IMR-90 (cell line): ENCODE data around the gene HMGN4. TPM values are rescaled to one million over a fixed set of nuclear protein-coding genes. Genes with fewer than 3 reads are reported as not detected.
A peak's percentile ranks its signal among the peaks of the same experiment; 100 is the strongest.

Experiments used
- ATAC-seq: fragments of 200-7000 bp; cut with Tn5 transposase; 2 replicates; pipeline ENCODE4 v1.9.1; 2020; ENCODE audit warnings: low read depth, mild to moderate bottlenecking, moderate library complexity
- BruUV-seq: library from RNA; stranded (reverse); fragments of 400-500 nt; replicated peaks from 2 replicates; lab custom pipeline; 2021; lab: Mats Ljungman, UMichigan
- CTCF ChIA-PET: fragments of 300-600 bp; formaldehyde crosslinking; extraction: SDS; loops from one replicate; lab custom pipeline; 2021; ENCODE audit warnings: antibody characterized with exemption; lab: Yijun Ruan, JAX
- POLR2A ChIA-PET: fragments of 300-600 bp; sonication (Branson Sonifier 250); formaldehyde crosslinking; loops from one replicate; lab custom pipeline; 2022; ENCODE audit warnings: antibody characterized with exemption; ENCODE audit not compliant: unreplicated experiment; lab: Charles Lee
- DNase-seq: peaks from one replicate; pipeline ENCODE4 v3.0.0; 2013
- H2AFZ ChIP-seq: replicated peaks from 2 replicates; pipeline ENCODE3; 2013; ENCODE audit warnings: low read length, mild to moderate bottlenecking; ENCODE audit not compliant: poor library complexity
- H2AK5ac ChIP-seq: 2 replicates; pipeline ENCODE4 v1.6.1; 2013; ENCODE audit warnings: low read depth, low read length, inconsistent platforms
- H2AK9ac ChIP-seq: replicated peaks from 2 replicates; pipeline ENCODE3; 2013; ENCODE audit warnings: mild to moderate bottlenecking, low read depth, low read length, moderate library complexity; ENCODE audit not compliant: poor library complexity
- H2BK120ac ChIP-seq: 2 replicates; pipeline ENCODE4 v1.6.1; 2013; ENCODE audit warnings: low read depth, low read length, inconsistent platforms
- H2BK15ac ChIP-seq: 3 replicates; pipeline ENCODE4 v1.6.1; 2013; ENCODE audit warnings: low read depth, low read length, inconsistent platforms
- H2BK20ac ChIP-seq: 2 replicates; pipeline ENCODE4 v1.6.1; 2013; ENCODE audit warnings: low read depth, mild to moderate bottlenecking, inconsistent platforms, low read length, moderate library complexity
- H2BK5ac ChIP-seq: 2 replicates; pipeline ENCODE4 v1.6.1; 2013; ENCODE audit warnings: mild to moderate bottlenecking, low read depth, low read length, inconsistent platforms; ENCODE audit not compliant: poor library complexity, severe bottlenecking
- H3K14ac ChIP-seq: replicated peaks from 2 replicates; pipeline ENCODE4 v1.6.1; 2013; ENCODE audit warnings: low read depth, low read length, inconsistent platforms
- H3K18ac ChIP-seq: 2 replicates; pipeline ENCODE4 v1.6.1; 2013; ENCODE audit warnings: low read depth, low read length, control low read depth
- H3K23ac ChIP-seq: 2 replicates; pipeline ENCODE4 v1.6.1; 2013; ENCODE audit warnings: low read depth, low read length, inconsistent platforms
- H3K27ac ChIP-seq: 2 replicates; pipeline ENCODE4 v1.5.1; 2013; ENCODE audit warnings: mild to moderate bottlenecking, control low read depth, low read length; ENCODE audit not compliant: insufficient read depth
- H3K27me3 ChIP-seq: 2 replicates; pipeline ENCODE4 v1.6.1; 2013; ENCODE audit warnings: low read length; ENCODE audit not compliant: control insufficient read depth, insufficient read depth
- H3K36me3 ChIP-seq: 2 replicates; pipeline ENCODE4 v1.6.1; 2013; ENCODE audit warnings: low read length, mixed read lengths; ENCODE audit not compliant: control insufficient read depth, insufficient read depth
- H3K4ac ChIP-seq: 2 replicates; pipeline ENCODE4 v1.6.1; 2013; ENCODE audit warnings: low read depth, low read length, inconsistent platforms
- H3K4me1 ChIP-seq: 2 replicates; pipeline ENCODE4 v1.6.1; 2013; ENCODE audit warnings: low read length, mixed read lengths; ENCODE audit not compliant: control insufficient read depth, insufficient read depth
- H3K4me2 ChIP-seq: 2 replicates; pipeline ENCODE4 v1.6.1; 2013; ENCODE audit warnings: low read depth, mild to moderate bottlenecking, control low read depth, low read length, moderate library complexity
- H3K4me3 ChIP-seq: 2 replicates; pipeline ENCODE4 v1.5.1; 2013; ENCODE audit warnings: low read depth, mild to moderate bottlenecking, control low read depth, low read length, moderate library complexity; ENCODE audit not compliant: insufficient read depth
- H3K56ac ChIP-seq: 2 replicates; pipeline ENCODE4 v1.6.1; 2013; ENCODE audit warnings: low read length, inconsistent platforms; ENCODE audit not compliant: insufficient read depth; ENCODE audit errors: extremely low read depth
- H3K79me1 ChIP-seq, 2 experiments: 2 replicates each; pipeline ENCODE4 v1.6.1; 2013; ENCODE audit warnings: low read length in 2 of 2, inconsistent platforms in 1 of 2, low read depth in 1 of 2
- H3K9ac ChIP-seq: 2 replicates; pipeline ENCODE4 v1.6.1; 2013; ENCODE audit warnings: low read depth, low read length, control low read depth
- H3K9me1 ChIP-seq: 2 replicates; pipeline ENCODE4 v1.6.1; 2013; ENCODE audit warnings: low read length, inconsistent platforms; ENCODE audit not compliant: insufficient read depth
- H3K9me3 ChIP-seq: 2 replicates; pipeline ENCODE4 v1.6.1; 2013; ENCODE audit warnings: low read length; ENCODE audit not compliant: control insufficient read depth, insufficient read depth
- H4K20me1 ChIP-seq: 2 replicates; pipeline ENCODE4 v1.6.1; 2013; ENCODE audit warnings: low read length, inconsistent platforms; ENCODE audit not compliant: insufficient read depth
- H4K5ac ChIP-seq: 2 replicates; pipeline ENCODE4 v1.6.1; 2013; ENCODE audit warnings: mild to moderate bottlenecking, low read depth, low read length, control low read depth
- H4K8ac ChIP-seq, 2 experiments: 2 replicates each; pipeline ENCODE4 v1.6.1; 2013; ENCODE audit warnings: low read depth in 2 of 2, low read length in 2 of 2, control low read depth in 1 of 2, inconsistent platforms in 1 of 2
- H4K91ac ChIP-seq: 2 replicates; pipeline ENCODE4 v1.6.1; 2013; ENCODE audit warnings: low read depth, low read length, inconsistent platforms; ENCODE audit not compliant: insufficient read depth
- BHLHE40 ChIP-seq: fragments of 150-350 bp; IDR thresholded peaks from 2 replicates; pipeline ENCODE4 v1.6.1; 2016; ENCODE audit warnings: mild to moderate bottlenecking, low read depth, low read length
- CEBPB ChIP-seq: IDR thresholded peaks from 2 replicates; pipeline ENCODE4 v1.6.1; 2012; ENCODE audit warnings: low read depth, low read length, improper control_type of control experiment
- FOS ChIP-seq: fragments of 150-350 bp; IDR thresholded peaks from 2 replicates; pipeline ENCODE4 v1.6.1; 2016; ENCODE audit warnings: low read depth, low read length
- MAFK ChIP-seq: IDR thresholded peaks from 2 replicates; pipeline ENCODE4 v1.6.1; 2012; ENCODE audit warnings: low read depth, low read length, improper control_type of control experiment
- MXI1 ChIP-seq: IDR thresholded peaks from 2 replicates; pipeline ENCODE4 v1.6.1; 2012; ENCODE audit warnings: low read depth, mild to moderate bottlenecking, low read length, moderate library complexity, borderline replicate concordance
- POLR2A ChIP-seq: IDR thresholded peaks from 2 replicates; pipeline ENCODE4 v1.6.1; 2012; ENCODE audit warnings: mild to moderate bottlenecking, low read depth, low read length
- SMC3 ChIP-seq: fragments of 150-350 bp; IDR thresholded peaks from 2 replicates; pipeline ENCODE4 v1.6.1; 2016; ENCODE audit warnings: low read depth, mild to moderate bottlenecking, antibody characterized with exemption, low read length, moderate library complexity
- WGBS, 2 experiments: methylation state at CpG; one replicate each; pipeline versions ENCODE4 v1.1.5 to v1.1.7; 2013; ENCODE audit warnings: missing lambda C conversion rate in 2 of 2; ENCODE audit not compliant: insufficient read length in 1 of 2; ENCODE audit errors: extremely low coverage in 2 of 2; 5-methylcytosine and 5-hydroxymethylcytosine counted together
- dilution Hi-C: fragments of 300-500 bp; cut with HindIII; formaldehyde crosslinking; loops from one replicate; pipeline ENCODE4 v1.14.3; 2018; ENCODE audit warnings: low sequenced_read_pairs; ENCODE audit not compliant: unreplicated experiment
- in situ Hi-C: fragments of 300-500 bp; cut with MboI; formaldehyde crosslinking; loops from 3 replicates; pipeline ENCODE4 v1.14.3; 2019; ENCODE audit warnings: low sequenced_read_pairs, inconsistent platforms, mixed read lengths
- intact Hi-C: fragments of 100-400 bp; cut with micrococcal nuclease; formaldehyde crosslinking; loops from 2 replicates; pipeline ENCODE4 v1.10.0; 2022
- polyA plus RNA-seq, 3 experiments: library from polyadenylated mRNA; depleted of rRNA; stranded (reverse); fragments of >200 nt; gene quantifications; 2 replicates each; pipeline ENCODE4 v1.2.3, GENCODE V29; 2012; ENCODE audit warnings: low replicate concordance in 1 of 3
- total RNA-seq: library from RNA; depleted of rRNA; stranded (reverse); fragments of >200 nt; gene quantifications from 2 replicates; pipeline ENCODE4 v1.2.3, GENCODE V29; 2012
- TF ChIP-seq, protein P1 (sequence below): fragments of 150-350 bp; IDR thresholded peaks from 2 replicates; pipeline ENCODE4 v1.6.1; 2017; ENCODE audit warnings: mild to moderate bottlenecking, antibody characterized with exemption, low read length, low read depth

Gene HMGN4
- total and polyA plus RNA-seq, 2 of the 4 experiments (the other 2 are of a cell fraction), result 46.4 to 50.2 TPM

DNA sequence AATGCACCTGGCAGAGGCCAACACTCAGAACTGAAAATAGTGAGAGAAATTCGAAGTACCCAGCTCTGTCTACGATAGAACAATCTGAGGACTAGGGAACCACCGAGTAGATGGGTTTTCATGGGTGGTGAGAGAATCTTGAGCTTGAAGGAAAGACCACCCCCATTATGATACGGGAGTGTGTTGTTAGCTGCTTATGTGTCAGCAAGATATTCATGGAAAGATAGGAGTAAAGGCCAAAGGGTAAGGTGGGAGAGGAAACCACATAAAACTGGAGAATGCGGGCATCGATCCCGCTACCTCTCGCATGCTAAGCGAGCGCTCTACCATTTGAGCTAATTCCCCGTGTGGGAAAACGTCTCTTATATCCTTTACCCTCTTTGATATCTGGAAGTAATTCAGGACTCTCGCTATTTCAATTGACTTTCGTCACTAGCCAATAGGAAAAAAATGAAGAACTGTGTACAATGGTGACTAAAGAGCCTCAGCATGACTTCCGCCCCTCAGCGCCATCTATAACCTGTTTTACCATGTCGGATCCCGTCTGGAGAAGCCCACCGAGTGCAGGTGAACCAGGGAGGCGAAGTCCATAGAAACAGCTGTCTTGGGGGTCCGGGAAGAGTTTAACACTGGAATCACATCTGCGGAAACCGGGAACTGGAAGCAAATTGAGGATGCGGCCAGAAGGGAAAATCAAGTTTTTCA lies 33.6 kb downstream of the HMGN4 start:
- Histone ChIP-seq H3K36me3 (no peaks in the 10 kb centered on the region), H3K23ac (peak overlapping the region; percentile 22), H3K27me3 (no peaks in the 10 kb centered on the region), H3K9me1 (no peaks in the 10 kb centered on the region), H3K56ac (0 out of 2 replicates have a peak overlapping the region, but pooled peaks have one; percentile 41), H3K4me3 (peak overlapping the region; percentile 69), H2BK120ac (peak overlapping the region; percentile 49), H2BK15ac (peak overlapping the region; percentile 31; the same call in 1 of the 3 replicates), H3K4me2 (peak overlapping the region; percentile 85), H3K9me3 (no peaks in the 10 kb centered on the region), H3K18ac (peak overlapping the region; percentile 39; the same call in 1 of the 2 replicates), H2BK20ac (0 out of 2 replicates have a peak overlapping the region, but pooled peaks have one; percentile 7), H4K5ac (peak overlapping the region; percentile 50; the same call in 1 of the 2 replicates), H4K8ac (peak overlapping the region; percentile 3 to 77; a peak in 3 of 4 replicates), H3K4me1 (no peaks in the 10 kb centered on the region), H4K91ac (peak overlapping the region; percentile 41), H2AK5ac (no peak overlapping the region), H3K27ac (peak overlapping the region; percentile 56), H3K79me1 (no peaks in the 10 kb centered on the region), H2BK5ac (peak overlapping the region; percentile 64), H2AK9ac (peak overlapping the region; percentile 45), H3K9ac (peak overlapping the region; percentile 34), H3K4ac (peak overlapping the region; percentile 51; the same call in 1 of the 2 replicates), H2AFZ (peak overlapping the region; percentile 95), H4K20me1 (no peaks in the 10 kb centered on the region; the same call in 1 of the 2 replicates), H3K14ac (peak overlapping the region; percentile 53)
- ATAC-seq (peak; percentile 81), DNase-seq (peak; percentile 90)
- in situ Hi-C loops (loop anchor here (5.0 kb wide), 1 partner anchor 239 kb away; no protein-coding TSS in a partner anchor), dilution Hi-C loops (no loop called here), intact Hi-C loops (loop anchor here (1.0 kb wide), 3 partner anchors 24 to 508 kb away; partner anchors contain the start of gene HMGN4)
- ChIA-PET POLR2A (interaction anchor here (0.6 kb wide), 1 partner anchor 20 kb away, joined by 3 read pairs; no protein-coding TSS in a partner anchor), CTCF (interaction anchor here (0.6 to 2.8 kb wide), 8 partner anchors 21 to 1770 kb away, joined by 3 to 19 read pairs (median 3); no protein-coding TSS in a partner anchor)
- WGBS, 2 experiments, result 3% methylated on average over 5 of the region's 24 CpGs; no CpG with 5 or more reads in 1 of the 2 experiments
- BruUV-seq, result no TSS peak
- TF ChIP-seq, protein P1, sequence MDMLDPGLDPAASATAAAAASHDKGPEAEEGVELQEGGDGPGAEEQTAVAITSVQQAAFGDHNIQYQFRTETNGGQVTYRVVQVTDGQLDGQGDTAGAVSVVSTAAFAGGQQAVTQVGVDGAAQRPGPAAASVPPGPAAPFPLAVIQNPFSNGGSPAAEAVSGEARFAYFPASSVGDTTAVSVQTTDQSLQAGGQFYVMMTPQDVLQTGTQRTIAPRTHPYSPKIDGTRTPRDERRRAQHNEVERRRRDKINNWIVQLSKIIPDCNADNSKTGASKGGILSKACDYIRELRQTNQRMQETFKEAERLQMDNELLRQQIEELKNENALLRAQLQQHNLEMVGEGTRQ, result peak; percentile 21; the same call in 1 of the 2 replicates
- no peak for TF ChIP-seq MXI1
- TF ChIP-seq BHLHE40, result peak; percentile 39; the same call in 1 of the 2 replicates
- TF ChIP-seq SMC3, result no peak
- TF ChIP-seq POLR2A, result no peak
- peak; percentile 30; the same call in 1 of the 2 replicates for TF ChIP-seq CEBPB
- TF ChIP-seq MAFK, result no peak
- TF ChIP-seq FOS, result peak; percentile 93
